ENCODE measurements around the gene RHBDD3. TPM values are rescaled to one million over a fixed set of nuclear protein-coding genes. Genes with fewer than 3 reads are reported as not detected.

RHBDD3 gene
- total and polyA plus RNA-seq, 2 of the 4 experiments (the other 2 are of a cell fraction) = 5.7 to 21.5 TPM

DNA sequence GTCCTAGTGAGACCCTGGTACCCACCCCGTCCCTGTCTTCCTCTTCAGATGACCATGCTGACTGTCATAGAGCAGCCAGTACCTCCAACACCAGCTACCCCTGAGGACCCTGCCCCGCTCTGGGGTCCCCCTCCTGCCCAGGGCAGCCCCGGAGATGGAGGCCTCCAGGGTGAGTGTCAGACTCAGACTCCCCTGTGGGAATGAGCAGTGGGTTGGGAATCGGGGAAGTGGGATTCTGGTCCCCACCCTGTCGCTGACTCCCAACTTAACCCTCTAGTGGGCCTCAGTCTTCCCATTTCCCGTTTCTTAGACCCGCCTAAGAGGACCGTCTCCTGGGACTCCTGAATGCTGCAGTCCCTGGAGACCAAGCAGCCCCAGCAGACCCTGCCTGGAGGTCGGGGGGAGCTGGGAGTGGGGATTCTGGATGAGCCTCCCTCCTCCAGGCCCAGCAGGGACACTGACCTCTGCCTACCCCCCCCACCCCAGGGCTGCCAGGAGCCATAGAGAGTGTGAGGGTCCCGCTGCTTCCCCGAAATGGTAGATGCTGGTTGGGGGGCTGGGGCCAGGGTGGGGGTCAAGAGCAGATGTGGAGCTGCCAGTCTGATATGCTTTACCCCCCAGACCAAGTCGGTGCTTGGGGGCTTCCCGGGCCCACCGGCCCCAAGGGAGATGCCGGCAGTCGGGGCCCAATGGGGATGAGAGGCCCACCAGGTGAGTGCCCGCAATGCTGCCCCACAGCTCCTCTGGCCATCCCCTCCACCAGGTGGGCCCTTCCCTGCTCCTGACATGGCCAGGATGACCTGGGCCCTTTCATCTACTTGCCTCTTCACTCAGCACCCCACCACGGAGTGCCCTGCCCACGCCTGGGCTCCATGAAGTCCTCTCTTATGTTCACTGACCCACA is 36.6 kb downstream of the RHBDD3 start:
- no peaks in the 10 kb centered on the region for H4K20me1 ChIP-seq (ENCODE audit: insufficient read depth, low read length)
- no peak overlapping the region for H3K4me3 ChIP-seq (ENCODE audit: insufficient read depth, low read depth, low read length)
- H2AK9ac ChIP-seq (replicated peaks; ENCODE audit: low read depth, low read length, poor library complexity) = no peak overlapping the region
- no peaks in the 10 kb centered on the region for H3K4me1 ChIP-seq (ENCODE audit: control insufficient read depth, insufficient read depth, low read length)
- ChIA-PET CTCF (interaction anchor here (2.0 kb wide), 1 partner anchor 14 kb away, joined by 6 read pairs; no protein-coding TSS in a partner anchor), POLR2A (ENCODE audit: unreplicated experiment) (no interaction called here)
- H3K18ac ChIP-seq (ENCODE audit: low read depth, low read length) = no peak overlapping the region
- 93% methylated on average over 3 of the region's 19 CpGs; no CpG with 5 or more reads in 1 of the 2 experiments for WGBS, 2 experiments (ENCODE audit: extremely low coverage in 2 of 2, insufficient read length in 1 of 2)
- H2AFZ ChIP-seq (replicated peaks; ENCODE audit: low read length, poor library complexity) = no peak overlapping the region
- H2BK15ac ChIP-seq (ENCODE audit: low read depth, low read length) = no peak overlapping the region
- no peaks in the 10 kb centered on the region for H3K79me1 ChIP-seq (ENCODE audit: low read depth in 1 of 2, low read length in 2 of 2)
- no peak overlapping the region for H3K23ac ChIP-seq (ENCODE audit: low read depth, low read length)
- BruUV-seq (replicated peaks) = no TSS peak
- in situ Hi-C loops (cut with MboI; ENCODE audit: low sequenced_read_pairs) (loop anchor here (25.0 kb wide), 1 partner anchor 619 kb away; no protein-coding TSS in a partner anchor), intact Hi-C loops (cut with micrococcal nuclease) (no loop called here), dilution Hi-C loops (cut with HindIII; ENCODE audit: low sequenced_read_pairs, unreplicated experiment) (no loop called here)
- peaks cover 2% of the 10 kb centered on the region; the same call in 1 of the 2 replicates for H3K9me3 ChIP-seq (ENCODE audit: control insufficient read depth, insufficient read depth, low read length)
- peaks cover 2% of the 10 kb centered on the region; the same call in 1 of the 2 replicates for H3K27me3 ChIP-seq (ENCODE audit: control insufficient read depth, insufficient read depth, low read length)
- no peak overlapping the region for H2BK20ac ChIP-seq (ENCODE audit: low read depth, low read length)
- no peak overlapping the region for H3K27ac ChIP-seq (ENCODE audit: insufficient read depth, low read length)
- H3K4me2 ChIP-seq (ENCODE audit: low read depth, low read length) = no peak overlapping the region
- H3K9me1 ChIP-seq (ENCODE audit: insufficient read depth, low read length) = no peaks in the 10 kb centered on the region
- no peak overlapping the region for H3K4ac ChIP-seq (ENCODE audit: low read depth, low read length)
- no peak overlapping the region for H3K56ac ChIP-seq (ENCODE audit: extremely low read depth, insufficient read depth, low read length)
- H2BK5ac ChIP-seq (ENCODE audit: low read depth, low read length, poor library complexity, severe bottlenecking) = no peak overlapping the region
- no peak overlapping the region for H2BK120ac ChIP-seq (ENCODE audit: low read depth, low read length)
- no peak for DNase-seq
- H4K5ac ChIP-seq (ENCODE audit: low read depth, low read length) = no peak overlapping the region
- no peak overlapping the region for H4K8ac ChIP-seq (ENCODE audit: low read depth in 2 of 2, low read length in 2 of 2)
- H3K36me3 ChIP-seq (ENCODE audit: control insufficient read depth, insufficient read depth, low read length) = no peaks in the 10 kb centered on the region
- no peak overlapping the region for H2AK5ac ChIP-seq (ENCODE audit: low read depth, low read length)
- no peak overlapping the region for H3K9ac ChIP-seq (ENCODE audit: low read depth, low read length)
- TF ChIP-seq, protein P1, sequence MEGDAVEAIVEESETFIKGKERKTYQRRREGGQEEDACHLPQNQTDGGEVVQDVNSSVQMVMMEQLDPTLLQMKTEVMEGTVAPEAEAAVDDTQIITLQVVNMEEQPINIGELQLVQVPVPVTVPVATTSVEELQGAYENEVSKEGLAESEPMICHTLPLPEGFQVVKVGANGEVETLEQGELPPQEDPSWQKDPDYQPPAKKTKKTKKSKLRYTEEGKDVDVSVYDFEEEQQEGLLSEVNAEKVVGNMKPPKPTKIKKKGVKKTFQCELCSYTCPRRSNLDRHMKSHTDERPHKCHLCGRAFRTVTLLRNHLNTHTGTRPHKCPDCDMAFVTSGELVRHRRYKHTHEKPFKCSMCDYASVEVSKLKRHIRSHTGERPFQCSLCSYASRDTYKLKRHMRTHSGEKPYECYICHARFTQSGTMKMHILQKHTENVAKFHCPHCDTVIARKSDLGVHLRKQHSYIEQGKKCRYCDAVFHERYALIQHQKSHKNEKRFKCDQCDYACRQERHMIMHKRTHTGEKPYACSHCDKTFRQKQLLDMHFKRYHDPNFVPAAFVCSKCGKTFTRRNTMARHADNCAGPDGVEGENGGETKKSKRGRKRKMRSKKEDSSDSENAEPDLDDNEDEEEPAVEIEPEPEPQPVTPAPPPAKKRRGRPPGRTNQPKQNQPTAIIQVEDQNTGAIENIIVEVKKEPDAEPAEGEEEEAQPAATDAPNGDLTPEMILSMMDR (conservative IDR thresholded peaks at IDR 0.05; ENCODE audit: low read depth, low read length) = no peak
- no peak for TF ChIP-seq RFX5 (IDR thresholded peaks at IDR 0.05; ENCODE audit: low read depth, low read length)
- H4K91ac ChIP-seq (ENCODE audit: insufficient read depth, low read depth, low read length) = no peak overlapping the region
- ATAC-seq (ENCODE audit: low read depth) = no peak
- no peak overlapping the region for H3K14ac ChIP-seq (replicated peaks; ENCODE audit: low read depth, low read length)

Data from IMR-90 (cell line).